Stimulated activated CD4-positive, alpha-beta T cell treated with anti-CD3 and anti-CD28 coated beads, Interleukin-4, amount 100 ng/mL, for 24 hours (primary cell): ENCODE data around the gene ZNF182.
"Not testable (repeated sequence)": the region's sequence is repeated elsewhere in the genome, so short reads cannot be mapped to it uniquely, and the experiment has no call there.

Source experiments
- DNase-seq: peaks from one replicate; pipeline ENCODE4 v3.0.0-alpha.2; 2020

The ZNF182 gene

DNA sequence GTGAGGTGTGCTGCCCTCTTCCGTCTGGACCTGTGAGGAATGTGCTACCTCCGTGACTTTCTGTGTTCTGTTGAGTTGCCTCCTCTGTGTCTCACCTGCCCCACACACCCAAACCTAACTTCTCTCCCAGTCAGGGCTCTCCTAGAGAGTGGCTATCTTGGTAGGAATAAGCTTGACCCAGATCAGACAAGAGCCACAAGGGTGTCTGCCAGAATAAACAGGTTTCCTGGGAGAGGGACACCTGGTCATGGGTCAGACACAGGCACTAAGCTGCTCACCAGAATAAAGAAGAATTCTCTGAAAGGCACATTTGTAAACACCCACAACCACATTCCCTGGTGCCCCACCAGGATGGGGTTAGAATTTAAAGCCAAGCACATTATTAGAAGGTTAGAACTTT, 11.1 kb downstream of the ZNF182 start:
- no peak for DNase-seq

DNA sequence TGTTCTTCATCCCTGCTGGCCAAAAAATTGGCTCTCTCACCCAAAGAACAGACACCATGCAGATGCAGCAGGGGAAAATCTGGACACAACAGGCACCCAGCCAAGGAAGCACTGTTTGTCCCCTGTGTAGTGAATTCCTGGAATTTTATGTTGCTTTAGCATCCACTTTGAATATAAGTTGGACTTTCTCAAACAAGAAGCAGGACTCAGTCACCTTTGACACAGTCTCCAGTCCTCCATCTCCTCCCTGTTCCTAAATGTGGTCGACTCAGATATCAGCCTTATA, 11.8 kb downstream of the ZNF182 start:
- DNase-seq, result no peak

DNA sequence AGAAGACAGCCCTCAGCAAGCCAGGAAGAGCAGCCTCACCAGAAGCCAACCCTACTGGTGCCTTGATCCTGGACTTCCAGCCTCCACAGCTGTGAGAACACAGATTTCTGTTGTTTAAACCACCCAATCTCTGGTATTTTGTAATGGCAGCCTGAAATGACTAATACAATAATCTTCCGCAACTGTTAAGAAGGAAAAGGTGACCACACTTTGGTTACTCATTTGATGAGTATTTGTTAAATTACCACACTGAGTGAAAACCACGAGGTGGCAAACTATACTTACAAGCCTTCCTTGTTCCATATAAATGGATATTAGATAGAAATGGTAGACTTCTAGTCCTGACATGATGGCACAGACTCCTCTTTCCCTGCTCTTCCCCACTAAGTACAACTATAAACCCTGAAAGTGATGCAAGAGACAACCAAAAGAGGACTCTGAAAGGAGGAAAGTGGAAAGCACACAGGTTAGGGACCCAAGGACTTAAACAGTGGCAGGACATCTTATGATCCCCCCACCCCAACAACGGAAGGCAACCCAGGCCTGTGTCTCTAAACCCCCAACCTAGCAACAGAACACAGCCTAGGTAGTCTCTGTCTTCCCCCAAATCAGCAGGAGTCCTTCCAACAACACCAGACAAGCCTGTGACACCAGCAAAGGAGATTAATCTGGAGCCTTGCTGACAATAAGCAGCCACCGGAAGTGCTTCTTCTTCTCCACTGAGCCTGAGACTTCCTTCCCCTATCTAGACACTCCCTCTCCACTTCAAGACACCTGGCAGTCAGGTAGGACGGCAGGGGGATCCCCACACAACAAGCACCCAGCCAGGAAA, 12.3 kb downstream of the ZNF182 start:
- DNase-seq, result no peak

DNA sequence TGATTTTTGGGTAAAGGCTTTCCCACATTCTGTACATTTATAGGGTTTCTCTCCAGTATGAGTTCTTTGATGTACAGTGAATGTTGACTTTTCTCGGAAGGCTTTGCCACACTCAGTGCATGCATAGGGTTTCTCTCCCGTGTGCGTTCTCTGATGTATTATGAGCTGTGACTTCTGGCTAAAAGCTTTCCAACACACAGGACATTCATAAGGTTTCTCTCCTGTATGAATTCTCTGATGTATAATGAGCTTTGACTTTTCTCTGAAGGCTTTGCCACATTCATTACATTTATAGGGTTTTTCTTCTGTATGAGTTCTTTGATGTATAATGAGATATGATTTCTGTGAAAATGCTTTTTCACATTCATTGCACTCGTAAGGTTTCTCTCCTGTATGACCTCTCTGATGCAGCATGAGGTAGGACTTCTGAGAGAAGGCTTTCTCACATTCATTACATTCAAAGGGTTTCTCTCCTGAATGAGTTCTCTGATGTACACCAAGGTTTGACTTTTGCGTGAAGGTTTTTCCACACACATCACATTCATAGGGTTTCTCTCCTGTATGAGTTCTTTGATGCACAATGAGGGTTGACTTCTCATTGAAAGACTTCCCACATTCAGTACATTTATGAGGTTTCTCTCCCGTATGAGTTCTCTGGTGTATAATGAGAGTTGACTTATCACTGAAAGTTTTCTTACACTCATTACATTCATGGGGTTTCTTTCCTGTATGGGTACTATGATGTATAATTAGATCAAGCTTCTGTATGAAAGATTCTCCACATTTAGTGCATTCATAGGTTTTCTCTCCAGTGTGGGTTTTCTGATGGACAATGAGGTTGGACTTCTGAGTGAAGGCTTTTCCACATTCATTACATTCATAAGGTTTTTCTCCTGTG, 27.3 kb downstream of the ZNF182 start:
- DNase-seq, result no peak

DNA sequence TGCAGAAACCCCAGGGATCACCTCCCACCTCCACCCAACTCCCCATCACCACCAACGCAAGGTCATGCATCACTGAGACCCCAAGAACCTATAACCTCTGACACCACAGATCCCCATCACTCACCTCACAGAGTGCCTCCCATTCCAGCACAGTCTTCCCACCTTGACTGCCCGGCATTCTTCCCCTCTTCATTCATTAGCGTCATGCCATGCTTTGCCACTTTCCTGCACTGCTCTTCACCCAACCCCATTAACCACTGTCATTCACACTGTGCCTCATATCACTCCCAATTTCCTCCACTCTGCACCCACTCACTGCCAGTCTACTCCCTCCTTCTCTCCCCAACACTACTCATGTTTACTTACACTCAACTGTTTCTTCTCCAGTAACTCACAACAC, 30.6 kb downstream of the ZNF182 start:
- no peak for DNase-seq

DNA sequence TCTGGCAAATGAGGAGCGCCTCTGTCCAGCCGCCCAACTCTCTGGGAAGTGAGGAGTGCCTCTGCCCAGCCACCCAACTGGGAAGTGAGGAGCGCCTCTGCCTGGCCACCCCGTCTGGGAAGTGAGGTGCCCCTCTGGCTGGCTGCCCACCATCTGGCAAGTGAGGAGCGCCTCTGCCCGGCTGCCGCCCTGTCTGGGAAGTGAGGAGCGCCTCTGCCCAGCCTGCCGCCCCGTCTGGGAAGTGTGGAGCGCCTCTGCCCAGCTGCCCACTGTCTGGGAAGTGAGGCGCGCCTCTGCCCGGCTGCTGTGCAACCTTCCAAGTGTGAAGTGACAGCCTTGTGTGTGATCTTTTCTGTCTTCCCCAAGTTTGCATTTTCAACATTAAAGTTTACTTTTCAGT, 38.3 kb downstream of the ZNF182 start:
- not testable (repeated sequence) for DNase-seq

DNA sequence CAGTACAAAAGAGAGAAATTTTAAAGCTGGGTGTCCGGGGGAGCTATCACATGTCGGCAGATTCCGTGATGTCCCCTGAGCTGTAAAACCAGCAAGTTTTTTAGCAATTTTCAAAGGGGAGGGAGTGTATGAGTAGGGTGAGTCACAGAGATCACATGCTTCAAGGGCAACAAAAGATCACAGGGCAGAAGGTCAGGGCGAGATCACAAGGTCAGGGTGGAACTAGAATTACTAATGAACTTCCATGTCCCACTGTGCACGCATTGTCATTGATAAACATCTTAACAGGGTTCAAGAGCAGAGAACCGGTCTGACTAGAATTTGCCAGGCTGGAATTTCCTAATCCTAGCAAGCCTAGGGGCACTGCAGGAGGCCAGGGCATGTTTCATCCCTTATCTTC, 42.0 kb downstream of the ZNF182 start:
- DNase-seq, result not testable (repeated sequence)

DNA sequence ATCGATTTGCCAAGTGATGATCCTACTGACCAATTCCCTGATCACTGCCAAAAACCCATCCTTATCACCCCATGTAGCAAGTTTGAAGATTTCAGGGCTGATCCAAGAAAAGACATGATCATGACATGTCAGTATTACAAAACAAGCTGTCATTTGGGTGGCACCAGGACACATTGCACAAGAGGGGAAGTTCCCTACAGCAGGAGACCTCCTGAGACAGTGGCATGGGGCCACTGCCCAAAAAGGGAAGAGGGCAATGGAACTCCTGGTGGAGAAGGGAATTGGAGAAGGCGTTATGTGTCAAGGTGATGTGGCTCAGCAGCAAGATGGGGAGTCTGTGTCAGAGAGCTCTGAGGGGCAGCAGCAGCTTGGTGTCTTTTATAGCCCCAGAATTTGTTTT, 43.4 kb downstream of the ZNF182 start:
- no peak for DNase-seq

DNA sequence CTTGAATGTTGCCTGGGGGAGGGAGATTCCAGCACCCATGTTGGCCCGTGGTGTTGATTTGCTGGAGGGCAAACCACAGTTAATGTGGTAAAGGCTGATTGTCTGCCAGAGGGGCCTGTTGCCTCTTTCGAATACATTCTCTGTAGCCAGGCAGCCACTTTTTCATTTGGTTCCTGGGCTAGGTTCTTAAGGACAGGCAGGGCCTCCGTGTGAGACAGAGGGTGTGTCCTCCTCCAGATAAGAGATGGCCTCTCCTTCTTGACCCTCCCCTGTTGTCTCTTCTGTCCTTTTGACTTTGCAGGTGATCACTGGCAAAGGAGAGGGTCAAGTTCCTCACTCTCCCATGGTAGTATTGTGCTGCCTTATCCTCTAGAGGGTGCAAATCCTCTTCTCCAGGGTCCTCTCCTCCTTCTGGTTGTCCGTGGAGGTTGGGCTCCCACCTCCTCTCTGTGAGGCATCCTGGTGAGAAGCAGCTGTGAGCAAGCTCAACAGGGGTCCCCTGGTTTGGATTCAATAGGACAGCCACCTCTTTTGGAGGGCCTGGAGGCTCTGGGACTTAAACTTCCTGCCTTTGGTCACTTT, 44.9 kb downstream of the ZNF182 start:
- peak; percentile 26 for DNase-seq

DNA sequence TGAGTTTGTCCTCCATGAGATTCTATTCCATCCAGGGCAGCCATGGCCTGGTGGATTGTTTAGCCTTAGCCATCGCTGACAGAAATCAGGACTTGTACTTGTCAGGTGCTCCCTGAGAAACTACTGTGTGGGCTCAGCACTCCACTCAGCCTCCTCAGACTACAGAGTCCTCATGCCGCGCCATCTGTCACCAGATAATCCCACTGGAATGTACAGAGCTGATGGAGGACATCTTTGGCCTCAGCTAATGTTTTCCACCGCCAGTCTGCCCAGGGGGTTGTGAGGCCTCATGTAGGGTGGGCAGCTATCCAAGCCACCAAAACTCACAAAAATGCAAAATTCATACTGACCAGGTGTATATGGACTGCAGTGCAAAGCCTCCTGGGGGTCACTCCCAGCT, 45.6 kb downstream of the ZNF182 start:
- not testable (repeated sequence) for DNase-seq

DNA sequence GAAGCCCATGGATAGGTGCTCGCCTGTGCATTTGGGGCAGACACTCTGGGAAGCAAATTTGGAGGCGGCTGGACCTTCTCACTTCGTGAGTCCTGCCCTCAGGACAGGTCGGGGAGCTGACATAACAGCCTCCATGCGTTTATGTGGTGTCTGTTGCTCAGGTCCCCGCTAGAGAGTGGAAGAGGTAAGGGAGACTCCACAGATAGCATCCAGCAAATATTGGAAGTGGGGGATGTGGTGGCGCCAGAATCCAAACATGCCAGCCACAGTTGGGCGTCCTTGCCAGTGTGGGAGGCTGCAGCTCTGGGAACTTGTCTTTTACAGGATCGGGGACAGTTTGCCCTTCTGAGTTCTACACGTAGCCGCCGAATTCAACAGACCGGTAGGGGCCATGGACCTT, 47.8 kb downstream of the ZNF182 start:
- no peak for DNase-seq

DNA sequence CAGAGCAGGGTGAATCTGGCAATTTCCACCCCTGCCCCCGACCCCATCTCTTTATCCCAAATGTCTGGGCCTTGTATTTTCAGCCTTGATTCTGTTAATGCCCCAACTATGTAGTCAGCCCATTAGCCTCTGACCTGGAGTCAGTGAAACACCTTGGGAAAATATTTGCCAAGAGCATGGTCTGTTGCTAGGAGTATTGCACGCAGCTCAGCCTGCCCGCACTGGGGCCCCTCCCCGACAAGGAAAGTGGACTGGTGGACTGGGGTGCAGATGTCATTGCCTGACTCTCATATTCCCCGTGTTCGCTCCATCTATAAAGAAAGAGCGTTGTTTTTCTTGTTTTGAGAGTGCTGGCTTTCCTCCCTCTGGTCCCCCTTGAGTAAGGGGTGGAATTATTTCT, 48.5 kb downstream of the ZNF182 start:
- not testable (repeated sequence) for DNase-seq

DNA sequence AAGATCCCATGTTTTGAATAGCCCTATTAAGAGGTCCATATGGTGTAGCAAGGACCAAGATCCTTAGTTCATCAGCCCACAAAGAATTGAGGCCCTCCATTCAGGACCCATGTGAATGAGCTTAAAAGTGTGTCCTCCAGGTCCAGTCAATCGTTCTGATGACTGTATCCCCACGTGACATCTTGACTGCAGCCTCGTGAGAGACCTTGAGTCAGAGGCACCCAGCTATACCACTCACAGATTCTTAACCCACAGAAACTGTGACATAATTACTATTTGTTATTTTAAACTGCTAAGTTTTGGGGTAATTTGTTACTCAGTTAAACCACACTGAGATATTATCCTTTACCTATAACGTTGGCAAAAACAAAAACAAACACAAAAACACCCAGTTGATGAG, 62.4 kb downstream of the ZNF182 start:
- DNase-seq, result no peak

DNA sequence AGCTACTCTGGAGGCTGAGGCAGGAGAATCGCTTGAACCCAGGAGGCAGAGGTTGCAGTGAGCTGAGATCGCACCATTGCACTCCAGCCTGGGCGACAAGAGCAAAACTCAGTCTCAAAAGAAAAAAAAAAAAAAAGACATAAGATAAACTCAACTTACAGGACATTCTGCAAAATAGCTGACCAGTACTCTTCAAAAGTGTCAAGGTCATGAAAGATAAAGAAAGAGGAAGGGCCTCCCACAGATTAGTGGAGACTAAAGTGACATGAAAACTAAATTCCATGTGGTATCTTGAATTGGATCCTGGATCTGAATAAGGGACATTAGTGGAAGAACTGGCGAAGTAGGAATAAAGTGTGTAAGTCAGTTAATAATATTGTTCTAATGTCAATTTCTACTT, 63.3 kb downstream of the ZNF182 start:
- no peak for DNase-seq

DNA sequence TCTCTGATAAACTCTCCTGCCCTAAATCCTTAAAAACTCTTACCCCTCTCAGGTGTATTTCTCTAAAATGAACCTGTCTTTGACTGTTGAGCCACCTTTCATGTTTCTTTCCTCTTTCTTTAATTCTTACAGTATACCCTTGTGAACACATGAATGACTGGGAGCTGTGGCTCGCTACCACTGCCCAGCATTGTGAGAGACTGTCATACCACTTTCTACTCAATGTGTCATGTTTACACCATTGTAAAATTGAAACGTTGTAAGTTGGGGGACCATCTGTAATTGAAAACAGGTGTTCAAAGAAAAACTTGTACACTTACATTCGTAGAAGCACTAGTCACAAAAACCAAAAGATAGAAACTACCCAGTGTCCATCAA, 66.9 kb downstream of the ZNF182 start:
- no peak for DNase-seq

DNA sequence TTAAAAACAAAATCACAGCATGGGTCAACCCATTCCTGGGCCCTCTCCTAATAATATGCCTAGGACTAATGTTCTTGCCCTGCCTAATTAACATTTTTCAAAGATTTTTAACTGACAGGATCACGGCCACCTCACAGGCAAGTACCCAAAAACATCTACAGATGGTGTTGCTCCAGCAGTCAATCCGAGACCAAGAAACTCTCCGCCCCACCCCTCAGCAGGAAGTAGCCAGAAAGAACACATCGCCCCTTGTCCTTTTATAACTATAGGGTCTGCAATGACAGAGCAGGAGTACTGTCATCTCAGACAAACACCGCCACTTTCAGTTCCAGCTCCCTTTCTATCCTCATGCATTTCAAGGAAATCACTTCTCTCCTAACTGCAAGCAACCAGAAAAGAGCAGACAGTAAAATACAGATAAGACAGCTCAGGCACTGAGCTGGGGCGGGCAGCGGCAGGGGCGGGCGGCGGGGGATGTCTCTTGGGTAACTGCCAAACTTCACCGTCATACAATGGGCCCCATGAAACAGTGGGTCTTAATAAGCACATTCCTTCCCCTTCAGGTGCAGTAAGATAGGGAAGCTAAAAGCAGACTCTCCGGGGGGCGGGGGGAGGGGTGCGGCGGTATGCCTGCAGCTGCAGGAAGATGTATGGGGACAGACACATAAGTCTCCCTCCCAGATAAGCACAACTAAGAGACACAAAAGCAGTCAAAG, 67.4 kb downstream of the ZNF182 start:
- DNase-seq, result peak; percentile 4

DNA sequence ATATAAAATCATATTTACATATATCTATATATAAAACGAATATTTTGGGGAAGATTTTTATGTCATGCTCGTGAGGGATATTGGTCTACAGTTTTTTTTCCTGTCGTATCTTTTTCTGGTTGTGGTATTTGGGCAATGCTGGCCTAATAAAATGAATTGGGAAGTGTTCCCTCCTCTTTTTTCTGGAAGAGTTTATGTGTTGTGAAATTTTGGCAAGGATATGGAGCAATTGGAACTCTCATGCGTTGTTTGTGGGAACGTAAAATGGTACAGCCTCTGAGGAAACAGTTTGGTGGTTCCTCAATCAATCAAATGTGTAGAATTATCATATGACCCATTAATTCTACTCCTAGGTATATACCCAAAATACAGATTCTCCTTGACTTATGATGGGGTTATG, 69.8 kb downstream of the ZNF182 start:
- DNase-seq, result no peak

DNA sequence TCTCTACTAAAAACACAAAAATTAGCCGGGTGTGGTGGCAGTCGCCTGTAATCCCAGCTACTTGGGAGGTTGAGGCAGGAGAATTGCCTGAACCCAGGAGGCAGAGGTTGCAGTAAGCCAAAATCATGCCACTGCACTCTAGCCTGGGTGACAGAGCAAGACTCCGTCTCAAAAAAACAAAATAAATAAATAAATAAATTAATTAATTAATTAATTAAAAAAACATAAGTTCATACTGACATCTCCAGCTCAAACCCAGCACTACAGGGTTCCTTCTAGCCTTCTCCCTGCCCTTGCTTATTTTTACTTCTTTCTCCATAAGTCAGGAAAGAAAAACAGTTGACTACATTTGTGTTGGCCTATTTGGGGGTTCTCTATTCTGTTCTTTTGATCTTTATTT, 71.8 kb downstream of the ZNF182 start:
- not testable (repeated sequence) for DNase-seq

DNA sequence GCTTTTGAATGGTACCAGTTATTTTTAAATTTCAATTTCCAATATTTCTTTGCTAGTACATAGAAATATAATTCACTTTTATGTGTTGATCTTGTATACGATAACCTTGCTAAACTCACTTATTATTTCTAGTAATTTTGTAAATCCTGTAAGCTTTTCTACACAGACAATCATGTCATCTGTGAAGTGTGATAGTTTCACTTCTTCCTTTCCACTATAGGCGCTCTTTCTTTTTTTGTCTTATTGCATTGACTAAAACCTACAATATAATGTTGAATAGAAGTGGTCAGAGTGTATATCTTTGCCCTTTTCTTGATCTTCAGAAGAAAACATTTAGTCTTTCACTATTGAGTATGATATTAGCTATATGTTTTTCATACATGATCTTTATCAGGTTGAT, 76.6 kb downstream of the ZNF182 start:
- no peak for DNase-seq
